Measurements from ENCODE around the gene XYLT1.

XYLT1 gene

DNA sequence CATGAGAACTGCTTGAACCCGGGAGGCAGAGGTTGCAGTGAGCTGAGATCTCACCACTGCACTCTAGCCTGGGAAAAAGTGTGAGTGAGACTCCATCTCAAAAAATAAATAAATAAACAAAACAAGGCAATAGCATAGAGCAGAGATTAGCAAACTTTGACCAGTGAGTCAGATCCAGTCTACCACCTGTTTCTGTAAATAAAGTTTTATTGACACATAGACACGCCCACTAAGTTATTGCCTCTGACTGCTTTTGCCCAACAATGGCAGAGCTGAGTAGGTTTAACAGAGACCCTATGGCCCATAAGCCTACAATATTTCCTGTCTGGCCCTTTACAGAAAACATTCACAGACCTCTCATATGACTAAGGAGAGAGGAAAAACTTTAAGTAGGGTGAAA is 44.3 kb downstream of the XYLT1 start:
- DNase-seq (ENCODE audit: low spot score) = no peak
- TF ChIP-seq, protein P1, sequence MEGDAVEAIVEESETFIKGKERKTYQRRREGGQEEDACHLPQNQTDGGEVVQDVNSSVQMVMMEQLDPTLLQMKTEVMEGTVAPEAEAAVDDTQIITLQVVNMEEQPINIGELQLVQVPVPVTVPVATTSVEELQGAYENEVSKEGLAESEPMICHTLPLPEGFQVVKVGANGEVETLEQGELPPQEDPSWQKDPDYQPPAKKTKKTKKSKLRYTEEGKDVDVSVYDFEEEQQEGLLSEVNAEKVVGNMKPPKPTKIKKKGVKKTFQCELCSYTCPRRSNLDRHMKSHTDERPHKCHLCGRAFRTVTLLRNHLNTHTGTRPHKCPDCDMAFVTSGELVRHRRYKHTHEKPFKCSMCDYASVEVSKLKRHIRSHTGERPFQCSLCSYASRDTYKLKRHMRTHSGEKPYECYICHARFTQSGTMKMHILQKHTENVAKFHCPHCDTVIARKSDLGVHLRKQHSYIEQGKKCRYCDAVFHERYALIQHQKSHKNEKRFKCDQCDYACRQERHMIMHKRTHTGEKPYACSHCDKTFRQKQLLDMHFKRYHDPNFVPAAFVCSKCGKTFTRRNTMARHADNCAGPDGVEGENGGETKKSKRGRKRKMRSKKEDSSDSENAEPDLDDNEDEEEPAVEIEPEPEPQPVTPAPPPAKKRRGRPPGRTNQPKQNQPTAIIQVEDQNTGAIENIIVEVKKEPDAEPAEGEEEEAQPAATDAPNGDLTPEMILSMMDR (conservative IDR thresholded peaks at IDR 0.05; ENCODE audit: low read depth) = no peak
- POLR2A ChIA-PET (ENCODE audit: low non-redundant PET) = no interaction called here
- H3K27ac ChIP-seq = no peak overlapping the region
- CTCF ChIA-PET = no interaction called here

DNA sequence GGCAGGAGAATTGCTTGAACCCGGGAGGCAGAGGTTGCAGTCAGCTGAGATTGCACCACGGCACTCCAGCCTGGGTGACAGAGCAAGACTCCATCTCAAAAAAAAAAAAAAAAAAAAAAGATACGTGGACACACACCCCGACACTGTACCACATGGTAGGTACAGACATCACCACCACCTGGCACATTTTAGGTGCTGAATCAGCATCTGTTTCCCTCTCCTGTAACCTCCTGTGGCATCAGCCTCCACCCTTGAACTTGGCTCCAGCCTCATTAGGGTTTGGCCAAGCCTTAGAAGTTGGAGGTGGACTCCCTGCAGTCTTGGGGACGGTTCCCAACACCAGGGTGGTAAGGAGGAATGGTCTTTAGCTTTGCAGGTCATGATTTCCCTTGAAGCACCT is 46.0 kb downstream of the XYLT1 start:
- TF ChIP-seq, protein P1 (conservative IDR thresholded peaks at IDR 0.05; ENCODE audit: low read depth) = no peak
- POLR2A ChIA-PET (ENCODE audit: low non-redundant PET) = no interaction called here
- CTCF ChIA-PET = no interaction called here
- no peak overlapping the region for H3K27ac ChIP-seq
- no peak for DNase-seq (ENCODE audit: low spot score)

DNA sequence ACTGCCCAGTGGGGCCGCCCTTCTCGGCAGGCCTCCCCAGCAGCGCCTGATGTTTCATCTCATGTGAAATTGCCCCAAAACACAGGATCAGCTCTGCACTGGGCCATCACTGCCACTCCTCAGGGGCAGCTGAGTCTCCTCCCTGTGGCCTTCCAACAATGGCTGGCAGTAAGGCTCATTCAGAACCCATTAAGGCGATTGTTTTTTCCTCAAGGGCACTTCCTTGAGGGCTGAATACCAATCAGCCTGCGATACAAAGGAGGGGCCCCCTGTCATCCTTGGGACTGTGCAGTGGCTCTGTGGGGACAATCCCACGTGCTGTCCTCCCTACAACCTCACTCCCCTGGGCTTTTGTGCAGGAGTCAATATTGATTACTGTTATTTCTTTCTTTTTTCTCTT is 47.5 kb downstream of the XYLT1 start:
- H3K27ac ChIP-seq = no peak overlapping the region
- no peak for DNase-seq (ENCODE audit: low spot score)
- POLR2A ChIA-PET (ENCODE audit: low non-redundant PET) = no interaction called here
- CTCF ChIA-PET = no interaction called here
- TF ChIP-seq, protein P1 (conservative IDR thresholded peaks at IDR 0.05; ENCODE audit: low read depth) = no peak

DNA sequence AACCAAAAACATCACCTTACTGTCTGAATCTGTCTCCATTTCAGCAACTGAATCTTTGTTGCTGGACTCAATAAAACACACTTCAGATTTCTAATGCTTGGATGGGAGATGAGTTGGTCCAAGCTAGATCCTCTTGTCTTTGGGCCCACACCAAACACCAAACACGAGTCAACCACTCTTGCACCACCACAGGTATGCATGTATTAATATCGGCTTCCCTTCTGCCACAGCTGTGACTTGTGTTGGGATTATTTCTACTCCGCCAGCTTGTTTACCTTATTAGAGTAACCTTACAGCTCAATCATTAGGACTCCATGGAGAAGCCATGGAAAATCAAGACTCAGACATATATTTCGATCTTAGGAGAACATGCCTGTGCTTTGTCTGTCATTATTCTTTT is 49.9 kb downstream of the XYLT1 start:
- POLR2A ChIA-PET (ENCODE audit: low non-redundant PET) = no interaction called here
- TF ChIP-seq, protein P1 (conservative IDR thresholded peaks at IDR 0.05; ENCODE audit: low read depth) = no peak
- no peak for DNase-seq (ENCODE audit: low spot score)
- H3K27ac ChIP-seq = no peak overlapping the region
- CTCF ChIA-PET = interaction anchor here (0.8 kb wide), 1 partner anchor 30 kb away, joined by 4 read pairs; no protein-coding TSS in a partner anchor

DNA sequence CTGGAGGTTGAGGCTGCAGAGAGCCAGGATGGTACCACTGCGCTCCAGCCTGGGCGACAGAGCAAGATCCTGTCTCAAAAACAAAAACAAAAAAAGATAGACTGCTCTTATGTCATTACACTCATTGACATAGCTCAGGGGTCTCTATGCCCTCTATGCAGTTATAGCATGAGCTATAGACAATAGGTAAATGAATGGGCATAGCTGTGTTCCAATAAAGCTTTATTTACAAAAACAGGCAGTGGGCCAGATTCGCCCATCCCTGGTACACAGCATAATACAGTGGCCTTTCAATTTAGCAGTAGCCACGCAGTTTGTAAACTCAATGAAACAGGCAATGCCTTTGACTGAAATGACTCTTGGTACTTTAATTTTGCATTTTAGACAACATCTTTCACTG is 51.5 kb downstream of the XYLT1 start:
- DNase-seq (ENCODE audit: low spot score) = no peak
- TF ChIP-seq, protein P1 (conservative IDR thresholded peaks at IDR 0.05; ENCODE audit: low read depth) = no peak
- no peak overlapping the region for H3K27ac ChIP-seq
- POLR2A ChIA-PET (ENCODE audit: low non-redundant PET) = no interaction called here
- CTCF ChIA-PET = no interaction called here

DNA sequence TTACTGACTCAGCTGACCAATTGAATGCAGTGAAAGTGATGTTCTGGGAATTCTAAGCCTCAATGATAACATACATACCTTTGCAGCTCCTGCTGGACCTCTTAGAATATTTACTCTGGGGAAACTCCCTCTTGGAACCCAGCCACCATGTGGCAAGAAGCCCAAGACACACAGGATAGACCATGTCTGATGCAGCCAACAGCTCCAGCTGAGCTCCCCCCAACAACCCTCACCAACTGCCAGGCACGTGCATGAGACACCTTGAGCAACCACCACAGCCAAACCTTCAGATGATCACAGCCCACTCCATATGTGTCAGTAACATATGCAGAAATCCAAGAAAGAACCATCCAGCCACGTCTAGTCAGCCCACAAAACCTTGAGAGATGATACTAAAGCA is 53.0 kb downstream of the XYLT1 start:
- ChIA-PET CTCF (no interaction called here), POLR2A (ENCODE audit: low non-redundant PET) (no interaction called here)
- H3K27ac ChIP-seq = no peak overlapping the region
- TF ChIP-seq, protein P1 (conservative IDR thresholded peaks at IDR 0.05; ENCODE audit: low read depth) = no peak
- DNase-seq (ENCODE audit: low spot score) = no peak
